ENCODE results near the gene PLAU.

PLAU gene

GRCh38 chr10:73872190-73872710 lies 38.7 kb upstream of the PLAU start:
- TF ChIP-seq GATA1 (IDR thresholded peaks at IDR 0.05; ENCODE audit: low read depth, low read length) (no peak), POLR2A (IDR thresholded peaks at IDR 0.05; ENCODE audit: low read length) (no peak)
- DNase-seq, result no peak

GRCh38 chr10:73873142-73873837 lies 37.6 kb upstream of the PLAU start:
- no peak for DNase-seq
- TF ChIP-seq POLR2A (IDR thresholded peaks at IDR 0.05; ENCODE audit: low read length) (no peak), GATA1 (IDR thresholded peaks at IDR 0.05; ENCODE audit: low read depth, low read length) (no peak)

DNA sequence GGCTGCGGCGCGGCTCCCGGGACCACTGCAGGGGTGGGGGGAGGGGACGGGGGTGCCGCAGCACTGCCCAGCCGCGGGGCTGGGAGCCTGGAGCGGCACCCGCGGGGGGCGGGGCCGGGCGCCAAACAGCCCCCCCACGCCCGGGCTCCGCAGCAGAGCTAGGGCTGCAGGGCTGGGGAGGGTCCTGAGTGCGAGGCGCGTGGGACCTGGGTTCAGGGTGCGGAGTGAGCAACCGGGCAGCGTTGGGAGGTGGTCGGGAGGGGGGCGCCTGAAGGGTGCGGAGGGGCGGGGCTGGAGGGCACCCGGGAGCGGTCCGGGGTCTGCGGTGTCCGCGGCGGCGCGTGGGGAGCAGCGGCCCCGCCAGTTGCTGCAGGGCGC lies 37.1 kb upstream of the PLAU start:
- peak; percentile 38 to 51 for DNase-seq
- no peak for TF ChIP-seq GATA1 (IDR thresholded peaks at IDR 0.05; ENCODE audit: low read depth, low read length)
- TF ChIP-seq POLR2A (IDR thresholded peaks at IDR 0.05; ENCODE audit: low read length), result no peak

GRCh38 chr10:73874267-73875138 lies 36.4 kb upstream of the PLAU start, which contains the start of gene CAMK2G:
TSS of gene CAMK2G (minus strand) at chr10:73874555. CDS start at chr10:73874461, 94 bp downstream.
- TF ChIP-seq GATA1 (IDR thresholded peaks at IDR 0.05; ENCODE audit: low read depth, low read length) (no peak), POLR2A (IDR thresholded peaks at IDR 0.05; ENCODE audit: low read length) (no peak)
- DNase-seq, result peak; percentile 89 to 93

DNA sequence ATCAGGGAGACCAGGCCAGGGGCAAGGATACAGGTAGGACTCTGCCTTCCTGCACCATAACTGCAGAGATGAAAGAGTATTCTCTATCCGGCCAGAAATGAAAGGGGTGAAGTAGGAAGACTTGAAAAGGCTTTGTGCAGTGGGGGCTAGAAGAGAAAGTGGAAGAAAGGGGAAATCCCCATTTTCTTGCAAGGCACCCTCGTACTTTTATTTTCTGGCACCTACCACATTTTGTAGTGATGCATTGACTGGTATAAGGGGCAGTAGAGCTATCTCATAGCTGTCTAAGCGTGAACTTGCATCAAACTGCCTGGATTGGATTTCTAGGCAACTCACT lies 35.8 kb upstream of the PLAU start:
- TF ChIP-seq POLR2A (IDR thresholded peaks at IDR 0.05; ENCODE audit: low read length) (no peak), GATA1 (IDR thresholded peaks at IDR 0.05; ENCODE audit: low read depth, low read length) (no peak)
- no peak for DNase-seq

DNA sequence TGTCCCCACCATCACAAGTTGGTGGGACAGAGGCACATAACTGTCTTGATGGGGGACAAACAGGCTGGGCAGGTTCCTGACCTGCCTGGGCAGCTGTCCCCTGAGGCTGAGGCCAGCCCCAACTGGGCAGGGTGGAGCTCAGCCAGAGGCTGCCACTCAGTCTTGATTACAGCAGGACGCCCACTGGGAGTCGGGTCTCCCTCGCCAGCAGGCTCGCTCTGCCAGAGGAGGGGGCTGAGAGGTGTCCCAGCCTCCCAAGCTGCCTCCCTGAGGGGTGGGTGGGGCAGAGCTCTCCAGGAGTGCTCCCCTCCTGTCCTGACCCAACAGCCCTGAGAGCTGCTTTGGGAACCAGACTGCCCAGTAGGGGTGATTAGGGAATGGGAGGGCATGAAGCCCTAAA lies 34.8 kb upstream of the PLAU start:
- no peak for TF ChIP-seq POLR2A (IDR thresholded peaks at IDR 0.05; ENCODE audit: low read length)
- DNase-seq, result no peak

GRCh38 chr10:73876566-73876965 lies 34.4 kb upstream of the PLAU start:
- no peak for TF ChIP-seq POLR2A (IDR thresholded peaks at IDR 0.05; ENCODE audit: low read length)
- TF ChIP-seq GATA1 (IDR thresholded peaks at IDR 0.05; ENCODE audit: low read depth, low read length), result no peak
- peak in 1 of 2 experiments; percentile 18 for DNase-seq

GRCh38 chr10:73876971-73877370 lies 34.0 kb upstream of the PLAU start:
- no peak for DNase-seq
- TF ChIP-seq POLR2A (IDR thresholded peaks at IDR 0.05; ENCODE audit: low read length) (no peak), GATA1 (IDR thresholded peaks at IDR 0.05; ENCODE audit: low read depth, low read length) (no peak)

GRCh38 chr10:73877533-73878160 lies 33.3 kb upstream of the PLAU start:
- TF ChIP-seq GATA1 (IDR thresholded peaks at IDR 0.05; ENCODE audit: low read depth, low read length) (no peak), POLR2A (IDR thresholded peaks at IDR 0.05; ENCODE audit: low read length) (no peak)
- no peak for DNase-seq

DNA sequence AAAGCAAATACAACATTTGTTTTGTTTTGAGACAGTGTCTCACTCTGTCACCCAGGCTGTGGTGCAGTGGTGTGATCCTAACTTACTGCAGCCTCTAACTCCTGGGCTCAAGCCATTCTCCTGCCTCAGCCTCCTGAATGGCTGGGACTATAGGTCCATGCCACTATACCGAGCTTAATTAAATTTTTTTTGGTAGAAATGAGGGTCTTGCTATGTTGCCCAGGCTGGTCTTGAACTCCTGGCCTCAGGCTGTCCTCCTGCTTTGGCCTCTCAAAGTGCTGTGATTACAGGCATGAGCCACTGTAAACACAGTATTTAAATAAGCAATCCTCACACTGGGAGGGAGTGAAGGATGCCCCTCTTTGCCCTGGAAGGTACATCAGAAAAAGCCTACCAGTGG lies 32.6 kb upstream of the PLAU start:
- no peak for DNase-seq
- TF ChIP-seq POLR2A (IDR thresholded peaks at IDR 0.05; ENCODE audit: low read length), result no peak
- no peak for TF ChIP-seq GATA1 (IDR thresholded peaks at IDR 0.05; ENCODE audit: low read depth, low read length)

DNA sequence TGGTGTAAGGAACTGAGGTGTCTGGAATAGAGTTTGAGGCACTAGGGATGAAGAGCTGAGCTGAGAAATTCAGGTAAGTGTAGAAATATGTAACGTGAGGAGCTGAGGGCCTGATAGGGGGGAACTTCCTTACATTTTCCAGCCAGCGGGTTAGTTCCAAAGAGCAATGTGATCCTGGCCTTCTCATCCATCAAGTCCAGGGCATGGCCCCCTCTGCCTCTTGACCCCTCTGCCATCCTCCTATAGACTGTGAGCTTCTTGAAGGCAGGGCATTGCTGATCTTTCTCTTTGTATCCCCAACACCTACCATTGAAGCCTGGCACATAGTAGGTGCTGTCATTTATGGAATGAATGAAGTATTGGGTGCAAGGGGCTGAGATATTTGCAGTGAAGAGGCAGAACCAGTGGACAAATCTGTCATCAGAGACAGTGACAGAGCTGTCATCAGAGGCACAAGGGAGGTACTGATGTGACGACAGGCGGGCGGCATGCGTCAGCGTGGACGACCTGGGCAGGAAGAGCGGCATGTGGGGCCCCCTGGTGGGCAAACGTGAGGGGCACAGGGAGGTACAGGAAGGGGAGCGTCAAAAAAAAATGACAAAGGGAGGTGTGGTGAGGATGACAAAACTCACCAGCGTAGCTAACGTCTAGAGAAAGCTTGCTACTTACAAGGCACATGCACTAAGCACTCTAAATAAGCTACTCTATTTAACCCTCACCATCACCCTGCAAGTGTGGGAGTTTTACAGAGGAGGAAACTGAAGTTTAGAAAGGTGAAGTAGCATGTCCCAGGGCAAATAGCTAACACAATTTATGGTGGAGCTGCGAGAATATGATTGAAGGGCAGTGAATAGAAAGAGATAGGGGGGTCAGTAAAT lies 31.4 kb upstream of the PLAU start:
- no peak for TF ChIP-seq GATA1 (IDR thresholded peaks at IDR 0.05; ENCODE audit: low read depth, low read length)
- TF ChIP-seq POLR2A (IDR thresholded peaks at IDR 0.05; ENCODE audit: low read length), result no peak
- peak; percentile 92 to 96 for DNase-seq

- no peak for TF ChIP-seq POLR2A (IDR thresholded peaks at IDR 0.05; ENCODE audit: low read length)
- TF ChIP-seq GATA1 (IDR thresholded peaks at IDR 0.05; ENCODE audit: low read depth, low read length), result no peak
- DNase-seq, result no peak
Measured at GRCh38 chr10:73881221-73881919, 29.6 kb upstream of the PLAU start.

- TF ChIP-seq GATA1 (IDR thresholded peaks at IDR 0.05; ENCODE audit: low read depth, low read length), result no peak
- TF ChIP-seq POLR2A (IDR thresholded peaks at IDR 0.05; ENCODE audit: low read length), result no peak
- no peak for DNase-seq
Measured at GRCh38 chr10:73884017-73884416, 26.9 kb upstream of the PLAU start.

Measured in erythroblast (primary cell).